ENCODE measurements around the gene SLC22A7.

SLC22A7 gene

GRCh38 chr6:43254138-43254817, 43.8 kb upstream of the SLC22A7 start:
- H2AK5ac ChIP-seq (ENCODE audit: low read length): no peak overlapping the region
- no CpG with 5 or more reads among the region's 15 CpGs for WGBS (ENCODE audit: extremely low coverage, insufficient coverage, insufficient read length)
- H3K27me3 ChIP-seq (ENCODE audit: insufficient read depth, low read length): no peaks in the 10 kb centered on the region
- H3K14ac ChIP-seq (ENCODE audit: low read length): no peak overlapping the region
- no peaks in the 10 kb centered on the region for H3K9me3 ChIP-seq (ENCODE audit: insufficient read depth, low read depth, low read length)
- H3K79me2 ChIP-seq (ENCODE audit: control insufficient read depth, insufficient read depth, low read length, poor library complexity): no peaks in the 10 kb centered on the region
- no peak overlapping the region for H3K23ac ChIP-seq (ENCODE audit: low read length)
- H3K18ac ChIP-seq (ENCODE audit: low read length): no peak overlapping the region
- no peak overlapping the region for H4K12ac ChIP-seq (ENCODE audit: low read depth, low read length)
- no peak overlapping the region for H3K4me2 ChIP-seq (ENCODE audit: low read length)
- no peak for DNase-seq
- H2BK120ac ChIP-seq (ENCODE audit: insufficient read depth, low read length, poor library complexity): no peak overlapping the region
- no peak overlapping the region for H3K4me3 ChIP-seq (ENCODE audit: low read depth, low read length)
- no peak overlapping the region for H2AFZ ChIP-seq (ENCODE audit: insufficient read depth, low read length, poor library complexity)
- no peak overlapping the region for H4K91ac ChIP-seq (ENCODE audit: low read depth, low read length)
- H3K4ac ChIP-seq (ENCODE audit: low read depth, low read length): no peak overlapping the region
- H3K4me1 ChIP-seq (ENCODE audit: control insufficient read depth in 1 of 2, insufficient read depth in 2 of 2, low read length in 2 of 2): no peaks in the 10 kb centered on the region
- H2BK12ac ChIP-seq (ENCODE audit: low read length): no peak overlapping the region
- H4K8ac ChIP-seq (ENCODE audit: low read depth, low read length): no peak overlapping the region
- H3K9ac ChIP-seq (ENCODE audit: low read length): no peak overlapping the region
- H3K27ac ChIP-seq (ENCODE audit: low read depth, low read length): no peak overlapping the region
- no peak overlapping the region for H2BK5ac ChIP-seq (ENCODE audit: low read depth, low read length, poor library complexity)
- H3K36me3 ChIP-seq (ENCODE audit: control insufficient read depth in 1 of 2, insufficient read depth in 2 of 2, low read length in 2 of 2): no peaks in the 10 kb centered on the region
- no peaks in the 10 kb centered on the region for H3K79me1 ChIP-seq (ENCODE audit: low read length)

DNA sequence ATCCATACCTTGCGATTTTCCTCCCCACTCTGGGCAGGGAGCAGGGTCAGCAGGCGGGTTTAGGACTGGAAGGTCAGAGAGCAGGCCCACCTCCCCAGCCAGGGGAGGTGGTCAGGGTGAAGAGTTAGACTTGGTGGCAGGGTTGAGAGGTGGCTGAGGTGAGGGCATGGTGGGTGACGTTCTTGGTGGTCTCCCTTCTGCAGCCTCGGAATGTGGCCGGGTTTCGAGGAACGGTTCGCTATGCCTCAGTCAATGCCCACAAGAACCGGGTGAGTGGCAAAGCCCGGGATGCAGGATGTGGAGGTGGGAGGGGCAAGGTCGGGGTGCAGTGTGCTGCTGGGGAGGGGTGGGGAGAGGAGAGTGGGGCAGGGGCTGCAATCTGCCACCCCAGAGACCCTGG, 43.2 kb upstream of the SLC22A7 start:
- WGBS (ENCODE audit: extremely low coverage, insufficient coverage, insufficient read length): no CpG with 5 or more reads among the region's 11 CpGs

GRCh38 chr6:43255408-43256054, 42.5 kb upstream of the SLC22A7 start:
- no peak overlapping the region for H3K4ac ChIP-seq (ENCODE audit: low read depth, low read length)
- no peak overlapping the region for H4K91ac ChIP-seq (ENCODE audit: low read depth, low read length)
- H2BK5ac ChIP-seq (ENCODE audit: low read depth, low read length, poor library complexity): no peak overlapping the region
- H4K12ac ChIP-seq (ENCODE audit: low read depth, low read length): no peak overlapping the region
- H3K9me3 ChIP-seq (ENCODE audit: insufficient read depth, low read depth, low read length): no peaks in the 10 kb centered on the region
- no peak overlapping the region for H3K18ac ChIP-seq (ENCODE audit: low read length)
- H3K79me2 ChIP-seq (ENCODE audit: control insufficient read depth, insufficient read depth, low read length, poor library complexity): no peaks in the 10 kb centered on the region
- H3K9ac ChIP-seq (ENCODE audit: low read length): no peak overlapping the region
- no CpG with 5 or more reads among the region's 11 CpGs for WGBS (ENCODE audit: extremely low coverage, insufficient coverage, insufficient read length)
- H2BK120ac ChIP-seq (ENCODE audit: insufficient read depth, low read length, poor library complexity): no peak overlapping the region
- no peaks in the 10 kb centered on the region for H3K79me1 ChIP-seq (ENCODE audit: low read length)
- no peak overlapping the region for H2AFZ ChIP-seq (ENCODE audit: insufficient read depth, low read length, poor library complexity)
- H3K36me3 ChIP-seq (ENCODE audit: control insufficient read depth in 1 of 2, insufficient read depth in 2 of 2, low read length in 2 of 2): no peaks in the 10 kb centered on the region
- H3K27ac ChIP-seq (ENCODE audit: low read depth, low read length): no peak overlapping the region
- no peaks in the 10 kb centered on the region for H3K4me1 ChIP-seq (ENCODE audit: control insufficient read depth in 1 of 2, insufficient read depth in 2 of 2, low read length in 2 of 2)
- H3K14ac ChIP-seq (ENCODE audit: low read length): no peak overlapping the region
- H3K27me3 ChIP-seq (ENCODE audit: insufficient read depth, low read length): no peaks in the 10 kb centered on the region
- no peak overlapping the region for H2AK5ac ChIP-seq (ENCODE audit: low read length)
- no peak overlapping the region for H2BK12ac ChIP-seq (ENCODE audit: low read length)
- H3K4me2 ChIP-seq (ENCODE audit: low read length): no peak overlapping the region
- no peak for DNase-seq
- H3K23ac ChIP-seq (ENCODE audit: low read length): no peak overlapping the region
- H4K8ac ChIP-seq (ENCODE audit: low read depth, low read length): no peak overlapping the region
- no peak overlapping the region for H3K4me3 ChIP-seq (ENCODE audit: low read depth, low read length)

More for the DNA sequence above, 43.2 kb upstream of the SLC22A7 start:
- H3K4me2 ChIP-seq (ENCODE audit: low read length): no peak overlapping the region
- no peak overlapping the region for H4K91ac ChIP-seq (ENCODE audit: low read depth, low read length)
- no peak for DNase-seq
- no peak overlapping the region for H4K8ac ChIP-seq (ENCODE audit: low read depth, low read length)
- no peak overlapping the region for H3K18ac ChIP-seq (ENCODE audit: low read length)
- no peaks in the 10 kb centered on the region for H3K9me3 ChIP-seq (ENCODE audit: insufficient read depth, low read depth, low read length)
- H3K4me1 ChIP-seq (ENCODE audit: control insufficient read depth in 1 of 2, insufficient read depth in 2 of 2, low read length in 2 of 2): no peaks in the 10 kb centered on the region
- no peak overlapping the region for H3K14ac ChIP-seq (ENCODE audit: low read length)
- no peak overlapping the region for H2BK12ac ChIP-seq (ENCODE audit: low read length)
- no peak overlapping the region for H2AK5ac ChIP-seq (ENCODE audit: low read length)
- H3K23ac ChIP-seq (ENCODE audit: low read length): no peak overlapping the region
- no peaks in the 10 kb centered on the region for H3K79me1 ChIP-seq (ENCODE audit: low read length)
- H3K4me3 ChIP-seq (ENCODE audit: low read depth, low read length): no peak overlapping the region
- no peak overlapping the region for H3K27ac ChIP-seq (ENCODE audit: low read depth, low read length)
- no peak overlapping the region for H2AFZ ChIP-seq (ENCODE audit: insufficient read depth, low read length, poor library complexity)
- no peaks in the 10 kb centered on the region for H3K79me2 ChIP-seq (ENCODE audit: control insufficient read depth, insufficient read depth, low read length, poor library complexity)
- no peak overlapping the region for H4K12ac ChIP-seq (ENCODE audit: low read depth, low read length)
- H3K27me3 ChIP-seq (ENCODE audit: insufficient read depth, low read length): no peaks in the 10 kb centered on the region
- H2BK120ac ChIP-seq (ENCODE audit: insufficient read depth, low read length, poor library complexity): no peak overlapping the region
- no peak overlapping the region for H2BK5ac ChIP-seq (ENCODE audit: low read depth, low read length, poor library complexity)
- no peaks in the 10 kb centered on the region for H3K36me3 ChIP-seq (ENCODE audit: control insufficient read depth in 1 of 2, insufficient read depth in 2 of 2, low read length in 2 of 2)
- H3K9ac ChIP-seq (ENCODE audit: low read length): no peak overlapping the region
- no peak overlapping the region for H3K4ac ChIP-seq (ENCODE audit: low read depth, low read length)

DNA sequence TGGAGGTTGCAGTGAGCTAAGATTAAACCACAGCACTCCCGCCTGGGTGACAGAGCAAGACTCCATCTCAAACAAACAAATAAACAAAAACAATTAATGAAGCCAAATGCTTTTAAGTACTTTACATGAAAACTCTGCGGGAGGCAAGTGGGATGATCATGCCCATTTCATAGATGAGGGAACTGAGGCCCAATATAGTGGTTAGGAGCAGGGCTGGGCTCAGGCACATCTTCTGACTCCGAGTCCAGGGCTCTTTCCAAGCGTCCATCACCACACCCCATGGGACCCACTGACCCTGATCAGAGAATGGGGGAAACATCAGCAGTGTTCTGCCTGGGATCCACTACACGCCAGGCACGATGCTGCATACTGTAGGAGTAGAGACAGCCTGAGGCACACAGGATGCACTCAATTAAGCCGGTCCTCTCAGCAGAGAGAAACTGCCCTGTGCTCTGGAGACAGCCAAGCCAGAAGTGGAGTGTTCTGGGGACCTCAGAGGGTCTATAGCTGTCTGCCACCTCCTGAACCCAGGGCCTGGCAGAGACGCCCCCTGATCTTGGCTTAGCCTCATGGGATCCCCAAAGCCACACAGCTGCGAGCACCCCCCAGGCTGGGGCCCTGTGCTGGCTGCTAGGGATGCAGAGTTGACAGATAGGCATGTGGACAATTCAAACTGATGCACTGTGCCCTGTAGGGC, 41.2 kb upstream of the SLC22A7 start:
- WGBS (ENCODE audit: extremely low coverage, insufficient coverage, insufficient read length): no CpG with 5 or more reads among the region's 9 CpGs
- H3K36me3 ChIP-seq (ENCODE audit: control insufficient read depth in 1 of 2, insufficient read depth in 2 of 2, low read length in 2 of 2): no peaks in the 10 kb centered on the region
- no peak overlapping the region for H3K4ac ChIP-seq (ENCODE audit: low read depth, low read length)
- no peak for DNase-seq
- H3K14ac ChIP-seq (ENCODE audit: low read length): no peak overlapping the region
- no peak overlapping the region for H4K12ac ChIP-seq (ENCODE audit: low read depth, low read length)
- no peaks in the 10 kb centered on the region for H3K27me3 ChIP-seq (ENCODE audit: insufficient read depth, low read length)
- no peak overlapping the region for H4K8ac ChIP-seq (ENCODE audit: low read depth, low read length)
- H2BK5ac ChIP-seq (ENCODE audit: low read depth, low read length, poor library complexity): no peak overlapping the region
- H3K9ac ChIP-seq (ENCODE audit: low read length): no peak overlapping the region
- no peak overlapping the region for H2AK5ac ChIP-seq (ENCODE audit: low read length)
- no peak overlapping the region for H2BK12ac ChIP-seq (ENCODE audit: low read length)
- H3K79me2 ChIP-seq (ENCODE audit: control insufficient read depth, insufficient read depth, low read length, poor library complexity): no peaks in the 10 kb centered on the region
- H3K4me1 ChIP-seq (ENCODE audit: control insufficient read depth in 1 of 2, insufficient read depth in 2 of 2, low read length in 2 of 2): no peaks in the 10 kb centered on the region
- no peaks in the 10 kb centered on the region for H3K79me1 ChIP-seq (ENCODE audit: low read length)
- H3K23ac ChIP-seq (ENCODE audit: low read length): no peak overlapping the region
- no peak overlapping the region for H3K18ac ChIP-seq (ENCODE audit: low read length)
- no peak overlapping the region for H2BK120ac ChIP-seq (ENCODE audit: insufficient read depth, low read length, poor library complexity)
- H3K9me3 ChIP-seq (ENCODE audit: insufficient read depth, low read depth, low read length): no peaks in the 10 kb centered on the region
- H4K91ac ChIP-seq (ENCODE audit: low read depth, low read length): no peak overlapping the region
- no peak overlapping the region for H3K27ac ChIP-seq (ENCODE audit: low read depth, low read length)
- no peak overlapping the region for H3K4me3 ChIP-seq (ENCODE audit: low read depth, low read length)
- H2AFZ ChIP-seq (ENCODE audit: insufficient read depth, low read length, poor library complexity): no peak overlapping the region
- H3K4me2 ChIP-seq (ENCODE audit: low read length): no peak overlapping the region

Data from trophoblast cell (in vitro differentiated cells and primary cell).